Measurements from ENCODE around the gene ATG3.

GRCh38 chr3:112585782-112586181 is 24.0 kb upstream of the ATG3 start:
- TF ChIP-seq CTCF (IDR thresholded peaks at IDR 0.05) (no peak), REST (IDR thresholded peaks at IDR 0.05; ENCODE audit: insufficient read depth in 1 of 2, low read depth in 2 of 2, low read length in 1 of 2) (no peak), TCF7L2 (IDR thresholded peaks at IDR 0.05; ENCODE audit: low read depth, low read length) (no peak), SIN3A (IDR thresholded peaks at IDR 0.05; ENCODE audit: borderline replicate concordance, insufficient read depth, low read depth, low read length) (no peak), POLR2AphosphoS5 (IDR thresholded peaks at IDR 0.05; ENCODE audit: low read depth, low read length) (no peak)
